Kidney (tissue), 14 donors: ENCODE data around the gene MTFR2. TPM values are rescaled to one million over a fixed set of nuclear protein-coding genes. Genes with fewer than 3 reads are reported as not detected.

Experiments
- DNase-seq, 5 donors: peaks; one replicate each; pipeline ENCODE4 v3.0.0-alpha.2; 2013 to 2020
- FAIRE-seq: peaks from 2 replicates; lab custom pipeline; 2012; peaks lifted over from hg19 to GRCh38; lab: Jason Lieb, UNC
- H3K27ac ChIP-seq, 2 donors: one replicate each; pipeline ENCODE4 v1.7.0; 2013; ENCODE audit warnings: low read depth in 2 of 2, low read length in 2 of 2, inconsistent platforms in 1 of 2
- H3K27me3 ChIP-seq: one replicate; pipeline ENCODE4 v1.7.1; 2013; ENCODE audit warnings: low read length, inconsistent platforms; ENCODE audit not compliant: control insufficient read depth, insufficient read depth
- H3K36me3 ChIP-seq, 3 donors: one replicate each; pipeline versions ENCODE4 v1.7.0 to v1.7.1; 2013; ENCODE audit warnings: low read length in 3 of 3, control low read depth in 1 of 3, inconsistent platforms in 1 of 3; ENCODE audit not compliant: insufficient read depth in 3 of 3, control insufficient read depth in 2 of 3
- H3K4me1 ChIP-seq, 3 donors: one replicate each; pipeline versions ENCODE4 v1.7.0 to v1.7.1; 2013; ENCODE audit warnings: low read length in 3 of 3, inconsistent platforms in 1 of 3, low read depth in 1 of 3; ENCODE audit not compliant: control insufficient read depth in 2 of 3, insufficient read depth in 2 of 3
- H3K4me3 ChIP-seq, 3 donors: one replicate each; pipeline versions ENCODE4 v1.7.0 to v1.8.1; 2013; ENCODE audit warnings: low read length in 3 of 3, control low read depth in 1 of 3, inconsistent platforms in 1 of 3
- H3K9ac ChIP-seq, 3 donors: one replicate each; pipeline versions ENCODE4 v1.7.0 to v1.7.1; 2013; ENCODE audit warnings: low read length in 3 of 3, control low read depth in 1 of 3, inconsistent platforms in 1 of 3
- H3K9me3 ChIP-seq, 3 donors: one replicate each; pipeline versions ENCODE4 v1.7.0 to v1.7.1; 2013; ENCODE audit warnings: low read length in 3 of 3, control low read depth in 1 of 3, inconsistent platforms in 1 of 3; ENCODE audit not compliant: control insufficient read depth in 2 of 3, insufficient read depth in 1 of 3
- intact Hi-C: fragments of 100-400 bp; cut with DNase I; formaldehyde crosslinking; loops from one replicate; pipeline ENCODE4 v1.11.1; 2022
- polyA plus RNA-seq: library from polyadenylated mRNA; stranded (reverse); fragments of 350-450 nt; fragmentation: Illumina TruSeq; extraction: RNeasy Lipid Tissue Mini Kit (QIAGEN cat#74804); gene quantifications from one replicate; pipeline ENCODE4 v1.2.3, GENCODE V29; 2014; ENCODE audit warnings: low read depth, low replicate concordance; ENCODE audit not compliant: insufficient read depth
- total RNA-seq: library from RNA; stranded (reverse); fragmentation: NEBNext Ultra II Directional; extraction: Animal tissue kit (Norgen Biotek cat#: 25700); gene quantifications from one replicate; pipeline ENCODE4 v1.2.1, GENCODE V29; 2021
- TF ChIP-seq, protein P1 (sequence below): IDR thresholded peaks from 3 replicates; pipeline ENCODE4 v1.5.1; 2012; ENCODE audit warnings: mild to moderate bottlenecking, moderate library complexity, borderline replicate concordance; ENCODE audit not compliant: insufficient read depth; ENCODE audit errors: extremely low read depth
- donor health status: control.
- donor health status: control.
- donor health status: control.
- donor health status: control.
- donor health status: control.
- donor health status: DM: yes; HTN: yes; CAD: no.
- donor health status: Normal renal cell carcinoma (clear cell type).

The MTFR2 gene
- total and polyA plus RNA-seq, 2 donors from 2014 or later, result 0.65 to 1.3 TPM

DNA sequence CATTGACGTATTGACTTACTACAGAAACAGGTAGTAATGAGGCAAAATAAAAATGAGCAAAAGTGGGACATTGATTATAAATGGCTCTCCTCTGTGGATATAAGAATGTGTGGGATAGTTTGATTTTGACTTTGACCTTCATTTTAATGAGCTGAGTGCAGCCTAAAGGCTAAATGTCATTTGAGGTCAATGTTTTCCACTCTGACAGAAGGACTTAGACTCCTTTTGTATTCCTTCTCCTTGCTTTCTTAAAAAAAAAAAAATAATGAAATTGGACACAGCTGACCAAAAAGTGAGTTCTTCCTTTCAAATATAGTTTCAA lies 68.6 kb downstream of the MTFR2 start:
- Histone ChIP-seq H3K4me1 (peaks cover 0 to 5% (median 0%) of the 10 kb centered on the region in 3 donors), H3K27me3 (no peaks in the 10 kb centered on the region), H3K27ac (no peak overlapping the region), H3K9ac (no peak overlapping the region), H3K4me3 (no peak overlapping the region), H3K9me3 (no peaks in the 10 kb centered on the region), H3K36me3 (peaks cover 0 to 5% (median 0%) of the 10 kb centered on the region in 3 donors)
- TF ChIP-seq, protein P1, sequence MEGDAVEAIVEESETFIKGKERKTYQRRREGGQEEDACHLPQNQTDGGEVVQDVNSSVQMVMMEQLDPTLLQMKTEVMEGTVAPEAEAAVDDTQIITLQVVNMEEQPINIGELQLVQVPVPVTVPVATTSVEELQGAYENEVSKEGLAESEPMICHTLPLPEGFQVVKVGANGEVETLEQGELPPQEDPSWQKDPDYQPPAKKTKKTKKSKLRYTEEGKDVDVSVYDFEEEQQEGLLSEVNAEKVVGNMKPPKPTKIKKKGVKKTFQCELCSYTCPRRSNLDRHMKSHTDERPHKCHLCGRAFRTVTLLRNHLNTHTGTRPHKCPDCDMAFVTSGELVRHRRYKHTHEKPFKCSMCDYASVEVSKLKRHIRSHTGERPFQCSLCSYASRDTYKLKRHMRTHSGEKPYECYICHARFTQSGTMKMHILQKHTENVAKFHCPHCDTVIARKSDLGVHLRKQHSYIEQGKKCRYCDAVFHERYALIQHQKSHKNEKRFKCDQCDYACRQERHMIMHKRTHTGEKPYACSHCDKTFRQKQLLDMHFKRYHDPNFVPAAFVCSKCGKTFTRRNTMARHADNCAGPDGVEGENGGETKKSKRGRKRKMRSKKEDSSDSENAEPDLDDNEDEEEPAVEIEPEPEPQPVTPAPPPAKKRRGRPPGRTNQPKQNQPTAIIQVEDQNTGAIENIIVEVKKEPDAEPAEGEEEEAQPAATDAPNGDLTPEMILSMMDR, result no peak
- DNase-seq (peak in 1 of 5 donors; percentile 23), FAIRE-seq (no peak)
- intact Hi-C loops, result no loop called here

Other genes starting within 250 kb of the MTFR2 start
- 132 TPM for gene BCLAF1, start 39.5 kb upstream of the MTFR2 start, total RNA-seq
- 18.3 TPM for gene BCLAF1, start 39.5 kb upstream of the MTFR2 start, polyA plus RNA-seq